Raji (cell line): ENCODE data around the gene DVL2.
A peak's percentile ranks its signal among the peaks of the same experiment; 100 is the strongest.

Experiments
- POLR2A ChIP-seq: IDR thresholded peaks from 2 replicates; pipeline ENCODE4 v1.6.1; 2011; ENCODE audit warnings: low read depth, low read length, control low read depth; ENCODE audit not compliant: insufficient read depth

DVL2 gene

DNA sequence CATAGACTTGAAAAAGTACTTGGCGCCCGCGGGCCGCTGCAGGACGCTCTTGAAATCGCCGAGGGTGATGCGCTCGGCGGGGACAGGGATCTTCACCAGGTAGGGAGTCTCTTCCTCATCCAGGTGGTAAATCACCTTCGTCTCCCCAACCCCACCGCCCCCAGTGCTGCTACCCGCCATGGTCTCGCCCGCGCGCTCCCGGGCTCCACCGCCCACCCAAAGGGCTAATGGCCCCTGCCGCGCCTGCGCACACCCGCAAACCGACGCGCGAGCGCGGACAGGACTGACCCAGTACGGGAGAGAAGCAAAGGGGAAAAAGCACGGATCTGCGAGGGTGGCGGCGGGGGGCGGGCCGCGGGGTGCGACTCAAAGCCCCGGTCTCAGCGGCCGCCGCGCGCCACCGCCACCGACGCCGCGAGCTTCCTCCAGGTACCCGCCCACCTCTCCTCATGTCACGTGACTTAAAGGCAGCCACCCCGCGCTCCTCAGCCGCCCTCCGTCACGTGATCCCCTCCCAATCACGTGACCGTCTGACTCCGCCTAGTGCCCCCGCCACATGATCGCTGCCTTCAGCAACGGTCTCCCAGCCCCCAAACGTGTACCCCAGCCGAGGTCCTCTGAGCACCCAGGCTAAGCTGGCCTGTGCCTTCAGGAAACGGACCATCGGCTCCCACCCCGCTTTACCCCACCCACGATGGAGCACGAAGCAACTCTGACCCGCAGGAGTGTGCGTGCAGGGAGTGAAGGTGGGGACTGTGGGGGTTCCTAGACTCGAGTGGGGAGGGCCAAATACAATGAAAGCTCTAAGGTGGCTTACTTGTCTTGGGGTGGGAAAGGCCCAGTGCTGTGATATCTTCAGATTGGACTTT is at the start of gene DVL2:
Gene DVL2 (minus strand): TSS at position 435 of the 869 bp plus-strand sequence. CDS start 255 bp downstream, at position 180.
- peak; percentile 93 for TF ChIP-seq POLR2A

- TF ChIP-seq POLR2A: no peak
These were observed 49.3 kb upstream of the DVL2 start for GRCh38 chr17:7283471-7284216.

- no peak for TF ChIP-seq POLR2A
These were observed 48.5 kb upstream of the DVL2 start for GRCh38 chr17:7282752-7283321.

GRCh38 chr17:7281953-7282751 is 47.8 kb upstream of the DVL2 start:
- no peak for TF ChIP-seq POLR2A

DNA sequence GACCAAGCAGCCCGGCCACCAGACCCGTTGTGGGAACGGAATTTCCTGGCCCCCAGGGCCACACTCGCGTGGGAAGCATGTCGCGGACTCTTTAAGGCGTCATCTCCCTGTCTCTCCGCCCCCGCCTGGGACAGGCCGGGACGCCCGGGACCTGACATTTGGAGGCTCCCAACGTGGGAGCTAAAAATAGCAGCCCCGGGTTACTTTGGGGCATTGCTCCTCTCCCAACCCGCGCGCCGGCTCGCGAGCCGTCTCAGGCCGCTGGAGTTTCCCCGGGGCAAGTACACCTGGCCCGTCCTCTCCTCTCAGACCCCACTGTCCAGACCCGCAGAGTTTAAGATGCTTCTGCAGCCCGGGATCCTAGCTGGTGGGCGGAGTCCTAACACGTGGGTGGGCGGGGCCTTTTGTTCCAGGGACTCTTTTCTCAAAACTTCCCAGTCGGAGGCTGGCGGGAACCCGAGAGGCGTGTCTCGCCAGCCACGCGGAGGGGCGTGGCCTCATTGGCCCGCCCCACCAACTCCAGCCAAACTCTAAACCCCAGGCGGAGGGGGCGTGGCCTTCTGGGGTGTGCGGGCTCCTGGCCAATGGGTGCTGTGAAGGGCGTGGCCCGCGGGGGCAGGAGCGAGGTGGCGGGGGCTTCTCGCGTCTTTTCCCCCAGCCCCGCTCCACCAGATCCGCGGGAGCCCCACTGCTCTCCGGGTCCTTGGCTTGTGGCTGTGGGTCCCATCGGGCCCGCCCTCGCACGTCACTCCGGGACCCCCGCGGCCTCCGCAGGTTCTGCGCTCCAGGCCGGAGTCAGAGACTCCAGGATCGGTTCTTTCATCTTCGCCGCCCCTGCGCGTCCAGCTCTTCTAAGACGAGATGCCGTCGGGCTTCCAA is 47.0 kb upstream of the DVL2 start, which contains the start of gene SLC2A4:
Gene SLC2A4 (plus strand): TSS at position 645 of the 879 bp plus-strand sequence. CDS start 217 bp downstream, at position 862.
- no peak for TF ChIP-seq POLR2A

DNA sequence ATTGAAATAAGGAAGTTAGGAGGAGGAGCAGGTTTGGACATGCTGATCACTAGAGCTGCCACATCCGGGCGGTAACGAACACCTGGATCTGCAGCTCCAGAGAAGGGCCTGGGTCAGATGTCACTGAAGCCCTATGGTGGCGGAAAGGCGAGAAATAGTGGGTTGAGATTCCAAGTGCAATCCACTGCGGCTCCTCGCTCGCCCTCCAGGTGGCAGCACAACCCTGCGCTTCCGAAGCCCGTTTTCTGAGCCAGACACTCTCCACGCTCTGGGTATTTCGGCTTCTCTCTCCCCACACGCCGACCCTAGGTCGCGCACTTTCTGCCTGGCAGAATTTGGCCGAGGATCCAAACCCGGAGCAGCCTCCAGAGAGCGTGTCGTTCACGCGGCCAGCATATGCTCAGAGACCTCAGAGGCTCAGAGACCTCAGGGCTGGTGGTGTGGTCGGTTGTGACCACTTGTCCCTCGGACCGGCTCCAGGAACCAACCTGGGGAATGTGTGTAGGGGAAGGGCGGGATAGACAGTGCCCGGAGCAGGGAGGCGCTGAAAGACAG is 46.3 kb upstream of the DVL2 start:
- peak; percentile 35; the same call in 1 of the 2 replicates for TF ChIP-seq POLR2A

DNA sequence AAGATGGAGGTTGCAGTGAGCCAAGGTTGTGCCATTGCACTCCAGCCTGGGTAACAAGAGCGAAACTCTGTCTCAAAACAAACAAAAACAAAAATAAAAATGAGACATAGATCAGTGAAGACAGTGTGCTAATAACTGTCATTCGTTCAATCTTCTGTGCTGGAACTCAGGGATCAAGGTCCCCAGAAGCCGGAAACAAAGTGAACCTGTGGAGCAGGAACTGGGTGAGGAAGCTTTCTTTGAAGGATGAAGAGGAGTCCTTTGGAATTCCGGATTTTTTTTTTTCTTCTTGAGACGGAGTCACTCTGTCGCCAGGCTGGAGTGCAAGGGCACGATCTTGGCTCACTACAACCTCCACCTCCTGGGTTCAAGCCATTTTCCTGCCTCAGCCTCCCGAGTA is 45.1 kb upstream of the DVL2 start:
- TF ChIP-seq POLR2A: no peak

GRCh38 chr17:7266784-7267183 is 32.5 kb upstream of the DVL2 start:
- TF ChIP-seq POLR2A: no peak

GRCh38 chr17:7263801-7264078 is 29.4 kb upstream of the DVL2 start:
- no peak for TF ChIP-seq POLR2A

GRCh38 chr17:7262935-7263800 is 28.9 kb upstream of the DVL2 start:
- TF ChIP-seq POLR2A: no peak

GRCh38 chr17:7262192-7262934 is 28.0 kb upstream of the DVL2 start, which contains the start of gene CLDN7:
CLDN7 (minus strand) TSS chr17:7262478; CDS start chr17:7262043, 435 bp downstream.
- no peak for TF ChIP-seq POLR2A
